Measurements from ENCODE around the gene FHIT.

FHIT gene

GRCh38 chr3:59762941-59763340 lies 1488.3 kb downstream of the FHIT start:
- Histone ChIP-seq H3K36me3 (ENCODE audit: control insufficient read depth in 1 of 2, insufficient read depth in 2 of 2, low read length in 2 of 2) (no peaks in the 10 kb centered on the region), H3K27ac (ENCODE audit: low read length) (no peak overlapping the region), H3K9me3 (ENCODE audit: control insufficient read depth in 1 of 2, low read length in 2 of 2) (no peaks in the 10 kb centered on the region), H3K4me3 (ENCODE audit: low read depth in 1 of 2, low read length in 2 of 2) (no peak overlapping the region), H3K4me1 (ENCODE audit: control insufficient read depth in 1 of 2, insufficient read depth in 2 of 2, low read length in 2 of 2) (no peaks in the 10 kb centered on the region), H3K27me3 (ENCODE audit: low read depth, low read length) (no peaks in the 10 kb centered on the region)

- Histone ChIP-seq H3K4me1 (ENCODE audit: control insufficient read depth in 1 of 2, insufficient read depth in 2 of 2, low read length in 2 of 2) (no peaks in the 10 kb centered on the region), H3K9me3 (ENCODE audit: control insufficient read depth in 1 of 2, low read length in 2 of 2) (no peaks in the 10 kb centered on the region), H3K27ac (ENCODE audit: low read length) (no peak overlapping the region), H3K36me3 (ENCODE audit: control insufficient read depth in 1 of 2, insufficient read depth in 2 of 2, low read length in 2 of 2) (no peaks in the 10 kb centered on the region), H3K4me3 (ENCODE audit: low read depth in 1 of 2, low read length in 2 of 2) (no peak overlapping the region), H3K27me3 (ENCODE audit: low read depth, low read length) (no peaks in the 10 kb centered on the region)
Observed at GRCh38 chr3:59759298-59760031, 1491.8 kb downstream of the FHIT start.

GRCh38 chr3:59758672-59759071 lies 1492.6 kb downstream of the FHIT start:
- Histone ChIP-seq H3K27me3 (ENCODE audit: low read depth, low read length) (no peaks in the 10 kb centered on the region), H3K36me3 (ENCODE audit: control insufficient read depth in 1 of 2, insufficient read depth in 2 of 2, low read length in 2 of 2) (no peaks in the 10 kb centered on the region), H3K9me3 (ENCODE audit: control insufficient read depth in 1 of 2, low read length in 2 of 2) (no peaks in the 10 kb centered on the region), H3K4me1 (ENCODE audit: control insufficient read depth in 1 of 2, insufficient read depth in 2 of 2, low read length in 2 of 2) (no peaks in the 10 kb centered on the region), H3K4me3 (ENCODE audit: low read depth in 1 of 2, low read length in 2 of 2) (no peak overlapping the region), H3K27ac (ENCODE audit: low read length) (no peak overlapping the region)

- Histone ChIP-seq H3K36me3 (ENCODE audit: control insufficient read depth in 1 of 2, insufficient read depth in 2 of 2, low read length in 2 of 2) (no peaks in the 10 kb centered on the region), H3K4me3 (ENCODE audit: low read depth in 1 of 2, low read length in 2 of 2) (no peak overlapping the region), H3K27ac (ENCODE audit: low read length) (no peak overlapping the region), H3K9me3 (ENCODE audit: control insufficient read depth in 1 of 2, low read length in 2 of 2) (no peaks in the 10 kb centered on the region), H3K27me3 (ENCODE audit: low read depth, low read length) (no peaks in the 10 kb centered on the region), H3K4me1 (ENCODE audit: control insufficient read depth in 1 of 2, insufficient read depth in 2 of 2, low read length in 2 of 2) (no peaks in the 10 kb centered on the region)
Observed at GRCh38 chr3:59756934-59757333, 1494.3 kb downstream of the FHIT start.

GRCh38 chr3:59754456-59755129 lies 1496.7 kb downstream of the FHIT start:
- Histone ChIP-seq H3K4me3 (ENCODE audit: low read depth in 1 of 2, low read length in 2 of 2) (no peak overlapping the region), H3K4me1 (ENCODE audit: control insufficient read depth in 1 of 2, insufficient read depth in 2 of 2, low read length in 2 of 2) (no peaks in the 10 kb centered on the region), H3K27ac (ENCODE audit: low read length) (no peak overlapping the region)

GRCh38 chr3:59753808-59754450 lies 1497.3 kb downstream of the FHIT start:
- H3K9me3 ChIP-seq (ENCODE audit: control insufficient read depth in 1 of 2, low read length in 2 of 2), result no peaks in the 10 kb centered on the region
- H3K27me3 ChIP-seq (ENCODE audit: low read depth, low read length), result no peaks in the 10 kb centered on the region
- H3K36me3 ChIP-seq (ENCODE audit: control insufficient read depth in 1 of 2, insufficient read depth in 2 of 2, low read length in 2 of 2), result no peaks in the 10 kb centered on the region
- no peak overlapping the region for H3K27ac ChIP-seq (ENCODE audit: low read length)
- no peaks in the 10 kb centered on the region for H3K4me1 ChIP-seq (ENCODE audit: control insufficient read depth in 1 of 2, insufficient read depth in 2 of 2, low read length in 2 of 2)
- no peak overlapping the region for H3K4me3 ChIP-seq (ENCODE audit: low read depth in 1 of 2, low read length in 2 of 2)

More at GRCh38 chr3:59754456-59755129, 1496.7 kb downstream of the FHIT start:
- Histone ChIP-seq H3K36me3 (ENCODE audit: control insufficient read depth in 1 of 2, insufficient read depth in 2 of 2, low read length in 2 of 2) (no peaks in the 10 kb centered on the region), H3K27me3 (ENCODE audit: low read depth, low read length) (no peaks in the 10 kb centered on the region), H3K9me3 (ENCODE audit: control insufficient read depth in 1 of 2, low read length in 2 of 2) (no peaks in the 10 kb centered on the region)

- H3K36me3 ChIP-seq (ENCODE audit: control insufficient read depth in 1 of 2, insufficient read depth in 2 of 2, low read length in 2 of 2), result no peaks in the 10 kb centered on the region
- no peaks in the 10 kb centered on the region for H3K9me3 ChIP-seq (ENCODE audit: control insufficient read depth in 1 of 2, low read length in 2 of 2)
Observed at GRCh38 chr3:59752925-59753324, 1498.3 kb downstream of the FHIT start.

GRCh38 chr3:59751606-59752005 lies 1499.6 kb downstream of the FHIT start:
- Histone ChIP-seq H3K4me1 (ENCODE audit: control insufficient read depth in 1 of 2, insufficient read depth in 2 of 2, low read length in 2 of 2) (no peaks in the 10 kb centered on the region), H3K27ac (ENCODE audit: low read length) (no peak overlapping the region), H3K4me3 (ENCODE audit: low read depth in 1 of 2, low read length in 2 of 2) (no peak overlapping the region), H3K27me3 (ENCODE audit: low read depth, low read length) (no peaks in the 10 kb centered on the region), H3K9me3 (ENCODE audit: control insufficient read depth in 1 of 2, low read length in 2 of 2) (no peaks in the 10 kb centered on the region), H3K36me3 (ENCODE audit: control insufficient read depth in 1 of 2, insufficient read depth in 2 of 2, low read length in 2 of 2) (no peaks in the 10 kb centered on the region)

More at GRCh38 chr3:59752925-59753324, 1498.3 kb downstream of the FHIT start:
- Histone ChIP-seq H3K4me3 (ENCODE audit: low read depth in 1 of 2, low read length in 2 of 2) (no peak overlapping the region), H3K27ac (ENCODE audit: low read length) (no peak overlapping the region), H3K4me1 (ENCODE audit: control insufficient read depth in 1 of 2, insufficient read depth in 2 of 2, low read length in 2 of 2) (no peaks in the 10 kb centered on the region), H3K27me3 (ENCODE audit: low read depth, low read length) (no peaks in the 10 kb centered on the region)

- H3K27ac ChIP-seq (ENCODE audit: low read length), result no peak overlapping the region
- H3K27me3 ChIP-seq (ENCODE audit: low read depth, low read length), result no peaks in the 10 kb centered on the region
- H3K9me3 ChIP-seq (ENCODE audit: control insufficient read depth in 1 of 2, low read length in 2 of 2), result no peaks in the 10 kb centered on the region
- no peak overlapping the region for H3K4me3 ChIP-seq (ENCODE audit: low read depth in 1 of 2, low read length in 2 of 2)
- no peaks in the 10 kb centered on the region for H3K4me1 ChIP-seq (ENCODE audit: control insufficient read depth in 1 of 2, insufficient read depth in 2 of 2, low read length in 2 of 2)
- H3K36me3 ChIP-seq (ENCODE audit: control insufficient read depth in 1 of 2, insufficient read depth in 2 of 2, low read length in 2 of 2), result no peaks in the 10 kb centered on the region
Observed at GRCh38 chr3:59750391-59750790, 1500.9 kb downstream of the FHIT start.

GRCh38 chr3:59749291-59749690 lies 1502.0 kb downstream of the FHIT start:
- H3K27ac ChIP-seq (ENCODE audit: low read length), result no peak overlapping the region
- H3K4me1 ChIP-seq (ENCODE audit: control insufficient read depth in 1 of 2, insufficient read depth in 2 of 2, low read length in 2 of 2), result no peaks in the 10 kb centered on the region
- H3K27me3 ChIP-seq (ENCODE audit: low read depth, low read length), result no peaks in the 10 kb centered on the region
- no peaks in the 10 kb centered on the region for H3K36me3 ChIP-seq (ENCODE audit: control insufficient read depth in 1 of 2, insufficient read depth in 2 of 2, low read length in 2 of 2)
- H3K4me3 ChIP-seq (ENCODE audit: low read depth in 1 of 2, low read length in 2 of 2), result no peak overlapping the region
- H3K9me3 ChIP-seq (ENCODE audit: control insufficient read depth in 1 of 2, low read length in 2 of 2), result no peaks in the 10 kb centered on the region

GRCh38 chr3:59746585-59746984 lies 1504.7 kb downstream of the FHIT start:
- H3K9me3 ChIP-seq (ENCODE audit: control insufficient read depth in 1 of 2, low read length in 2 of 2), result no peaks in the 10 kb centered on the region
- H3K36me3 ChIP-seq (ENCODE audit: control insufficient read depth in 1 of 2, insufficient read depth in 2 of 2, low read length in 2 of 2), result no peaks in the 10 kb centered on the region
- H3K27ac ChIP-seq (ENCODE audit: low read length), result no peak overlapping the region
- no peak overlapping the region for H3K4me3 ChIP-seq (ENCODE audit: low read depth in 1 of 2, low read length in 2 of 2)
- H3K4me1 ChIP-seq (ENCODE audit: control insufficient read depth in 1 of 2, insufficient read depth in 2 of 2, low read length in 2 of 2), result no peaks in the 10 kb centered on the region
- no peaks in the 10 kb centered on the region for H3K27me3 ChIP-seq (ENCODE audit: low read depth, low read length)
